A549 (cell line): ENCODE measurements around the gene A4GALT.

Source experiments
- CEBPB ChIP-seq, 2 experiments: fragments of >200 bp in 1 of 2; sonication (Bioruptor Twin) in 1 of 2; formaldehyde crosslinking in 1 of 2; IDR thresholded peaks; 2 replicates each; pipeline ENCODE4 v1.6.1; 2012 to 2016
- RAD21 ChIP-seq, 2 experiments: fragments of >200 bp in 1 of 2; sonication (Bioruptor Twin) in 1 of 2; formaldehyde crosslinking in 1 of 2; IDR thresholded peaks in 1 of 2; conservative IDR thresholded peaks in 1 of 2; 2 replicates in 1 of 2; 3 replicates in 1 of 2; pipeline ENCODE4 v1.6.1; 2012 to 2018; ENCODE audit warnings: inconsistent platforms in 1 of 2
- TF ChIP-seq, protein P1 (sequence below): fragments of 200-600 bp; sonication (generic); IDR thresholded peaks from 2 replicates; pipeline ENCODE4 v1.6.1; 2016; ENCODE audit warnings: antibody characterized with exemption, mild to moderate bottlenecking, moderate library complexity
- TF ChIP-seq, protein P2 (sequence below): fragments of >200 bp; sonication (Bioruptor Twin); formaldehyde crosslinking; IDR thresholded peaks from 3 replicates; pipeline ENCODE4 v1.5.1; 2016

GRCh38 chr22:42691440-42691839 lies 29.2 kb downstream of the A4GALT start:
- TF ChIP-seq CEBPB (IDR thresholded peaks at IDR 0.05) (no peak), RAD21 (conservative IDR thresholded peaks at IDR 0.05 in 1 of 2, IDR thresholded peaks at IDR 0.05 in 1 of 2) (no peak)
- TF ChIP-seq, protein P1, sequence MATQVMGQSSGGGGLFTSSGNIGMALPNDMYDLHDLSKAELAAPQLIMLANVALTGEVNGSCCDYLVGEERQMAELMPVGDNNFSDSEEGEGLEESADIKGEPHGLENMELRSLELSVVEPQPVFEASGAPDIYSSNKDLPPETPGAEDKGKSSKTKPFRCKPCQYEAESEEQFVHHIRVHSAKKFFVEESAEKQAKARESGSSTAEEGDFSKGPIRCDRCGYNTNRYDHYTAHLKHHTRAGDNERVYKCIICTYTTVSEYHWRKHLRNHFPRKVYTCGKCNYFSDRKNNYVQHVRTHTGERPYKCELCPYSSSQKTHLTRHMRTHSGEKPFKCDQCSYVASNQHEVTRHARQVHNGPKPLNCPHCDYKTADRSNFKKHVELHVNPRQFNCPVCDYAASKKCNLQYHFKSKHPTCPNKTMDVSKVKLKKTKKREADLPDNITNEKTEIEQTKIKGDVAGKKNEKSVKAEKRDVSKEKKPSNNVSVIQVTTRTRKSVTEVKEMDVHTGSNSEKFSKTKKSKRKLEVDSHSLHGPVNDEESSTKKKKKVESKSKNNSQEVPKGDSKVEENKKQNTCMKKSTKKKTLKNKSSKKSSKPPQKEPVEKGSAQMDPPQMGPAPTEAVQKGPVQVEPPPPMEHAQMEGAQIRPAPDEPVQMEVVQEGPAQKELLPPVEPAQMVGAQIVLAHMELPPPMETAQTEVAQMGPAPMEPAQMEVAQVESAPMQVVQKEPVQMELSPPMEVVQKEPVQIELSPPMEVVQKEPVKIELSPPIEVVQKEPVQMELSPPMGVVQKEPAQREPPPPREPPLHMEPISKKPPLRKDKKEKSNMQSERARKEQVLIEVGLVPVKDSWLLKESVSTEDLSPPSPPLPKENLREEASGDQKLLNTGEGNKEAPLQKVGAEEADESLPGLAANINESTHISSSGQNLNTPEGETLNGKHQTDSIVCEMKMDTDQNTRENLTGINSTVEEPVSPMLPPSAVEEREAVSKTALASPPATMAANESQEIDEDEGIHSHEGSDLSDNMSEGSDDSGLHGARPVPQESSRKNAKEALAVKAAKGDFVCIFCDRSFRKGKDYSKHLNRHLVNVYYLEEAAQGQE, result no peak
- TF ChIP-seq, protein P2, sequence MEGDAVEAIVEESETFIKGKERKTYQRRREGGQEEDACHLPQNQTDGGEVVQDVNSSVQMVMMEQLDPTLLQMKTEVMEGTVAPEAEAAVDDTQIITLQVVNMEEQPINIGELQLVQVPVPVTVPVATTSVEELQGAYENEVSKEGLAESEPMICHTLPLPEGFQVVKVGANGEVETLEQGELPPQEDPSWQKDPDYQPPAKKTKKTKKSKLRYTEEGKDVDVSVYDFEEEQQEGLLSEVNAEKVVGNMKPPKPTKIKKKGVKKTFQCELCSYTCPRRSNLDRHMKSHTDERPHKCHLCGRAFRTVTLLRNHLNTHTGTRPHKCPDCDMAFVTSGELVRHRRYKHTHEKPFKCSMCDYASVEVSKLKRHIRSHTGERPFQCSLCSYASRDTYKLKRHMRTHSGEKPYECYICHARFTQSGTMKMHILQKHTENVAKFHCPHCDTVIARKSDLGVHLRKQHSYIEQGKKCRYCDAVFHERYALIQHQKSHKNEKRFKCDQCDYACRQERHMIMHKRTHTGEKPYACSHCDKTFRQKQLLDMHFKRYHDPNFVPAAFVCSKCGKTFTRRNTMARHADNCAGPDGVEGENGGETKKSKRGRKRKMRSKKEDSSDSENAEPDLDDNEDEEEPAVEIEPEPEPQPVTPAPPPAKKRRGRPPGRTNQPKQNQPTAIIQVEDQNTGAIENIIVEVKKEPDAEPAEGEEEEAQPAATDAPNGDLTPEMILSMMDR, result no peak
